GM12892 (cell line): Measurements from ENCODE around the gene NECTIN1.

Experiments used
- POLR2A ChIP-seq: IDR thresholded peaks from 2 replicates; pipeline ENCODE4 v1.6.1; 2011; ENCODE audit warnings: low read depth, low read length, control low read depth
- POLR2AphosphoS5 ChIP-seq: IDR thresholded peaks from 2 replicates; pipeline ENCODE4 v1.6.1; 2011; ENCODE audit warnings: low read depth, low read length, control low read depth
- TAF1 ChIP-seq: IDR thresholded peaks from 2 replicates; pipeline ENCODE4 v1.6.1; 2011; ENCODE audit warnings: low read depth, mild to moderate bottlenecking, control low read depth, low read length, borderline replicate concordance

DNA sequence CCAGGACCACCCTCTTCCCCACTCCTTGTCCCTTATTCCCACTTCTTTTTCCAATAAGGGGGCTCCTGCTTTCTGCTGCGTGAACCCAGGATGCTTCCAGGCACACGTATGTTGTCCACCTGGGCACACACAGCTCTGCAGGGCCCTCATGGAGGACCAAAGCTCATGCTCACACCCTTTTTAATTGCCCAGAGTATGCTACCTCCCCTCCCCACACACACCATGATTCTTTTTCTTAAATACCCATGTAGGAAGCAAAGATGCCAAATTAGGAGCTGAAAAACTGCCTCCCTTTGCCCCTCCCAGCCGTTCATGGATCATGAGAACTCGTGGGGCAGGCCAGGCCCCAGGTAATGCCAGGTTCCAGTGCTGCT, 5.1 kb downstream of the NECTIN1 start:
- no peak for TF ChIP-seq POLR2AphosphoS5
- no peak for TF ChIP-seq POLR2A
- TF ChIP-seq TAF1 = no peak
